ENCODE data around the gene SPZ1. TPM values are rescaled to one million over a fixed set of nuclear protein-coding genes. Genes with fewer than 3 reads are reported as not detected.

The SPZ1 gene
- total RNA-seq, 1 donor from 2014 or later = not detected

GRCh38 chr5:80283360-80283759, 36.4 kb upstream of the SPZ1 start:
- no peak overlapping the region for H3K27ac Mint-ChIP-seq

GRCh38 chr5:80284720-80285119, 35.1 kb upstream of the SPZ1 start:
- Mint-ChIP-seq H3K9me3 (peaks cover 4% of the 10 kb centered on the region), H3K4me1 (no peaks in the 10 kb centered on the region), H3K4me3 (no peak overlapping the region), H3K27ac (no peak overlapping the region), H3K36me3 (ENCODE audit: low read depth) (no peaks in the 10 kb centered on the region), H3K27me3 (peaks cover 12% of the 10 kb centered on the region)
- intact Hi-C loops (cut with micrococcal nuclease) = no loop called here
- ATAC-seq (ENCODE audit: low read depth) = no peak
- POLR2A ChIA-PET = no interaction called here
- DNase-seq = no peak
- CTCF ChIA-PET = interaction anchor here (1.5 kb wide), 1 partner anchor 201 kb away, joined by 4 read pairs; no protein-coding TSS in a partner anchor
- no peak for TF ChIP-seq CTCF (IDR thresholded peaks at IDR 0.05)

More at GRCh38 chr5:80283360-80283759, 36.4 kb upstream of the SPZ1 start:
- DNase-seq (no peak), ATAC-seq (ENCODE audit: low read depth) (no peak)
- Mint-ChIP-seq H3K9me3 (peaks cover 4% of the 10 kb centered on the region), H3K36me3 (ENCODE audit: low read depth) (no peaks in the 10 kb centered on the region), H3K4me3 (no peak overlapping the region), H3K4me1 (no peaks in the 10 kb centered on the region), H3K27me3 (peaks cover 12% of the 10 kb centered on the region)
- no peak for TF ChIP-seq CTCF (IDR thresholded peaks at IDR 0.05)
- CTCF ChIA-PET = no interaction called here
- POLR2A ChIA-PET = no interaction called here
- intact Hi-C loops (cut with micrococcal nuclease) = no loop called here

- ChIA-PET CTCF (no interaction called here), POLR2A (no interaction called here)
- Mint-ChIP-seq H3K36me3 (ENCODE audit: low read depth) (no peaks in the 10 kb centered on the region), H3K4me1 (no peaks in the 10 kb centered on the region), H3K9me3 (peaks cover 3% of the 10 kb centered on the region), H3K27ac (no peak overlapping the region), H3K4me3 (no peak overlapping the region), H3K27me3 (peaks cover 6% of the 10 kb centered on the region)
- DNase-seq (no peak), ATAC-seq (ENCODE audit: low read depth) (no peak)
- intact Hi-C loops (cut with micrococcal nuclease) = no loop called here
- TF ChIP-seq CTCF (IDR thresholded peaks at IDR 0.05) = no peak
Measured at GRCh38 chr5:80288177-80288576, 31.6 kb upstream of the SPZ1 start.

GRCh38 chr5:80289320-80289719, 30.5 kb upstream of the SPZ1 start:
- CTCF ChIA-PET = interaction anchor here (0.7 kb wide), 1 partner anchor 197 kb away, joined by 3 read pairs; no protein-coding TSS in a partner anchor
- no peak overlapping the region for H3K27ac Mint-ChIP-seq

GRCh38 chr5:80291761-80292160, 28.0 kb upstream of the SPZ1 start:
- Mint-ChIP-seq H3K4me3 (no peak overlapping the region), H3K4me1 (no peaks in the 10 kb centered on the region), H3K27me3 (no peaks in the 10 kb centered on the region), H3K36me3 (ENCODE audit: low read depth) (no peaks in the 10 kb centered on the region), H3K27ac (no peak overlapping the region), H3K9me3 (no peaks in the 10 kb centered on the region)
- intact Hi-C loops (cut with micrococcal nuclease) = no loop called here
- POLR2A ChIA-PET = no interaction called here
- DNase-seq (no peak), ATAC-seq (ENCODE audit: low read depth) (no peak)
- CTCF ChIA-PET = no interaction called here
- TF ChIP-seq CTCF (IDR thresholded peaks at IDR 0.05) = no peak

More at GRCh38 chr5:80289320-80289719, 30.5 kb upstream of the SPZ1 start:
- H3K9me3 Mint-ChIP-seq = no peaks in the 10 kb centered on the region
- DNase-seq = no peak
- intact Hi-C loops (cut with micrococcal nuclease) = no loop called here
- peaks cover 3% of the 10 kb centered on the region for H3K27me3 Mint-ChIP-seq
- POLR2A ChIA-PET = no interaction called here
- H3K4me1 Mint-ChIP-seq = no peaks in the 10 kb centered on the region
- no peaks in the 10 kb centered on the region for H3K36me3 Mint-ChIP-seq (ENCODE audit: low read depth)
- no peak for TF ChIP-seq CTCF (IDR thresholded peaks at IDR 0.05)
- no peak overlapping the region for H3K4me3 Mint-ChIP-seq
- ATAC-seq (ENCODE audit: low read depth) = no peak

Measured in activated B cell treated with CpG ODN at 0.5 μM for 24 hours (primary cell).